Activated CD4-positive, alpha-beta T cell treated with anti-CD3 and anti-CD28 coated beads, Interleukin-2, amount 50 U/mL, for 24 hours (primary cell): ENCODE measurements around the gene STX1A.
A peak's percentile ranks its signal among the peaks of the same experiment; 100 is the strongest.
"Not testable (repeated sequence)": the region's sequence is repeated elsewhere in the genome, so short reads cannot be mapped to it uniquely, and the experiment has no call there.

Experiments
- DNase-seq, 2 donors: peaks; one replicate each; pipeline ENCODE4 v3.0.0-alpha.2; 2020; ENCODE audit warnings: low read depth in 1 of 2, low spot score in 1 of 2

The STX1A gene

GRCh38 chr7:73736885-73737284 lies 17.4 kb upstream of the STX1A start:
- DNase-seq: no peak

GRCh38 chr7:73735528-73735905 lies 16.0 kb upstream of the STX1A start:
- no peak for DNase-seq

GRCh38 chr7:73734619-73735527 lies 15.4 kb upstream of the STX1A start:
- DNase-seq: peak; percentile 60 to 82

GRCh38 chr7:73732397-73732796 lies 12.9 kb upstream of the STX1A start:
- DNase-seq: no peak

GRCh38 chr7:73730485-73730884 lies 11.0 kb upstream of the STX1A start:
- no peak for DNase-seq

- no peak for DNase-seq
Measured at GRCh38 chr7:73728551-73728950, 9.1 kb upstream of the STX1A start.

- no peak for DNase-seq
Measured at GRCh38 chr7:73727952-73728351, 8.5 kb upstream of the STX1A start.

- no peak for DNase-seq
Measured at GRCh38 chr7:73726083-73726466, 6.6 kb upstream of the STX1A start.

GRCh38 chr7:73723813-73724212 lies 4.3 kb upstream of the STX1A start:
- DNase-seq: no peak

GRCh38 chr7:73722785-73723184 lies 3.3 kb upstream of the STX1A start:
- no peak for DNase-seq

- DNase-seq: not testable (repeated sequence)
Measured at GRCh38 chr7:73722182-73722581, 2.7 kb upstream of the STX1A start.

GRCh38 chr7:73721377-73721817 lies 1.9 kb upstream of the STX1A start:
- DNase-seq: no peak

GRCh38 chr7:73720443-73720842 lies 974 bp upstream of the STX1A start:
- DNase-seq: not testable (repeated sequence)

GRCh38 chr7:73719806-73720169 lies 319 bp upstream of the STX1A start:
- DNase-seq: no peak

- DNase-seq: no peak
Measured at GRCh38 chr7:73718438-73718881, 1.0 kb downstream of the STX1A start.

GRCh38 chr7:73717991-73718405 lies 1.5 kb downstream of the STX1A start:
- DNase-seq: peak; percentile 50 to 76

GRCh38 chr7:73717025-73717807 lies 2.3 kb downstream of the STX1A start:
- no peak for DNase-seq

GRCh38 chr7:73716318-73716890 lies 3.1 kb downstream of the STX1A start:
- DNase-seq: no peak

- DNase-seq: peak in 1 of 2 donors; percentile 64
Measured at GRCh38 chr7:73715648-73716317, 3.7 kb downstream of the STX1A start.

- DNase-seq: not testable (repeated sequence)
Measured at GRCh38 chr7:73713319-73713718, 6.2 kb downstream of the STX1A start.

- no peak for DNase-seq
Measured at GRCh38 chr7:73712773-73713172, 6.7 kb downstream of the STX1A start.
